GM19324 (cell line): ENCODE results near the gene CNTN1.

Experiments
- ATAC-seq: cut with Tn5 transposase; IDR thresholded peaks from one replicate; pipeline ENCODE4 v1.9.1; 2021; ENCODE audit warnings: mild to moderate bottlenecking, moderate library complexity; ENCODE audit not compliant: unreplicated experiment, low FRiP score

CNTN1 gene

GRCh38 chr12:41014643-41015020 lies 322.4 kb downstream of the CNTN1 start:
- ATAC-seq = no peak

- no peak for ATAC-seq
Observed at GRCh38 chr12:41018010-41018409, 325.8 kb downstream of the CNTN1 start.

- ATAC-seq = no peak
Observed at GRCh38 chr12:41019461-41019860, 327.2 kb downstream of the CNTN1 start.

- ATAC-seq = no peak
Observed at GRCh38 chr12:41023836-41024235, 331.6 kb downstream of the CNTN1 start.

GRCh38 chr12:41026151-41026550 lies 333.9 kb downstream of the CNTN1 start:
- no peak for ATAC-seq

GRCh38 chr12:41032386-41032785 lies 340.1 kb downstream of the CNTN1 start:
- no peak for ATAC-seq

- no peak for ATAC-seq
Observed at GRCh38 chr12:41034686-41035085, 342.4 kb downstream of the CNTN1 start.

- ATAC-seq = no peak
Observed at GRCh38 chr12:41039461-41039860, 347.2 kb downstream of the CNTN1 start.

- no peak for ATAC-seq
Observed at GRCh38 chr12:41045509-41045908, 353.3 kb downstream of the CNTN1 start.

GRCh38 chr12:41049033-41049432 lies 356.8 kb downstream of the CNTN1 start:
- no peak for ATAC-seq

GRCh38 chr12:41051954-41052353 lies 359.7 kb downstream of the CNTN1 start:
- no peak for ATAC-seq

GRCh38 chr12:41052441-41052840 lies 360.2 kb downstream of the CNTN1 start:
- ATAC-seq = no peak

GRCh38 chr12:41053046-41053445 lies 360.8 kb downstream of the CNTN1 start:
- ATAC-seq = no peak

- ATAC-seq = no peak
Observed at GRCh38 chr12:41055875-41056577, 363.8 kb downstream of the CNTN1 start.

- ATAC-seq = no peak
Observed at GRCh38 chr12:41058266-41058665, 366.0 kb downstream of the CNTN1 start.

- no peak for ATAC-seq
Observed at GRCh38 chr12:41061192-41061591, 369.0 kb downstream of the CNTN1 start.

- ATAC-seq = no peak
Observed at GRCh38 chr12:41064411-41064810, 372.2 kb downstream of the CNTN1 start.

GRCh38 chr12:41067941-41068645 lies 375.9 kb downstream of the CNTN1 start:
- no peak for ATAC-seq

GRCh38 chr12:41073633-41074472 lies 381.6 kb downstream of the CNTN1 start:
- peak; percentile 53 for ATAC-seq

GRCh38 chr12:41074473-41074769 lies 382.2 kb downstream of the CNTN1 start:
- no peak for ATAC-seq

GRCh38 chr12:41076114-41076513 lies 383.9 kb downstream of the CNTN1 start:
- no peak for ATAC-seq
